ENCODE data around the gene YBX1.
"Not testable (repeated sequence)": the region's sequence is repeated elsewhere in the genome, so short reads cannot be mapped to it uniquely, and the experiment has no call there.

Gene YBX1

DNA sequence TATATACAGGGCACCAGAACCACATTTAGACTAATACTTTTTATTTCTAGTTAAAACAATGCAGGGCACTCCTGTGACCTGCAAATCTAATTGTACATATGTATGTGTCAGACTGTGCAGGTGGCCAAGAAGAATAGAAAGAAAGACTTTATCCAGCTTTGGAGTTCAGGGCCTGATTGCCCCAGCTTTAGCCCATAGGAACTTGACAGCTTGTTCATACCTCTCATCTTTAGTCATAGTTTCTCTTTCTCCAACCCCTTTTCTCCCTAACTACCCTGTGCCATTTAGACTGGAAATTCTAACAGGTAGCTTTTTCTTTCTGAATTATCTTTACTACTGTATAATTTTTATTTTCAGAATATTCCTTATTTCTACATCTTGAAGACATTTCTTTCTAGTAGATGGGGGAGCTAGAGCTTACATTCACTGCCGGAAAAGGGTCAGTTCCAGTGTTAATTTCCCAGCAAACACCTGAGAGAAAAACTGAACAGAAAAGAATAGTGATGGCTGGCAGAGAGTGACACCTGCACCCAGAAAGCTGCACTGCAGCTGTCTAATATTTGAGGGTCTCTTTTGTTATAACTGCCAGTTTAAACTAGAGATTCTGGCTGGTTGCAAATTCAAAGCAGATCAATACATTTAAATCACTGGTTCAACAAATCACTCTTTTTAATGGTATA is 8.4 kb downstream of the YBX1 start:
- no peak for DNase-seq

DNA sequence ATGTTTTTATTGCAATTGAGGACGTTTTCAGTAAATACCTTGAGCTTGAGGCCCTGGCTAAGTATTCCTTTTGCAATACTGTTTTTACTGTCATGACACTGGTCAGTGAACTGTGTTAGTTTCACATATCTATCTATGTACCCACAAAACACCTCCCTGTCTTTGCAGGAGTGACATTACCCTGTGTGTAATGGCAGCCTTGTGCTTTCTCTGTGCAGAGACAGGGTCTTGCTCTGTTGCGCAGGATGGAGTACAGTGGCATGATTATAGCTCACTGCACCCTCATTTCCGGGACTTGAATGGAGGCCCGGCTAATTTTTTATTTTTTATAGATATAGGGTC is 8.9 kb downstream of the YBX1 start:
- DNase-seq = no peak

DNA sequence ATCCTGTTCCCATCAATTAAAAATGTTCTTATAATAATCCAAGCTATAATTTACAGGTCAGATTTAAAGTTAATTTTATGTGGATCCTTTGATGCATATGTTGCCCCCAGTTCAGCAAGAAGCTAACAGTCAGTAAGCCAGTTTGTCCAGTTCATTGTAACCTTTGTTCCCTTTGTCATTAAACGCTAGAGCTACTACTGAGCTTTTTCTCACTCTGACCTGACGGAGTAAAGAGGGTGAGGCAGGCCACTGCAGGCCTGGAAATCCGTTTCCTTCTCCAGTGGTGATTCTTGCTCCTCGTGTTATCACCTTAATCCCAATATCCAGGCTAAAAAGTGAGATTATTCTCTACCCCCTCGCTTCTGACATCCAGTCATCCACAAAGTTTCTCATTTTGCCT is 10.2 kb downstream of the YBX1 start:
- DNase-seq = no peak

DNA sequence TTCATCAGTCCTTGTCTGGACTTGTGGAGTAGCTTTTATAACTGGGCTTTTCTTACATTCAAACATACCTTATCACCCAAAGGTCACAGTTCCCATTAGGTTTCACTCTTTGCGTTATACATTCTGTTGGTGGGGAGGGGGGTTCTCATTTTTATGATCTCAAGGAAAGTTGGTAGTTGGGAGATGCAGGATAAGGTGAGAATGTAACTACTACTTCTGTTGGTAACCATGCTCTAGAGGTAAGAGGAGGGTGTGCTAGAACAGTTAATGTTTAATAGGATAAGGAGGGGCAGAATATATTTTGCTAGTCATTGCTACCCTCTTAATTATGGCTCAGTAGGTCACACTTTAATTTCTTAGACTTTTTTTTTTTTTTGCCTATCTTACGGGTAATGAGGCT is 10.7 kb downstream of the YBX1 start:
- no peak for DNase-seq

DNA sequence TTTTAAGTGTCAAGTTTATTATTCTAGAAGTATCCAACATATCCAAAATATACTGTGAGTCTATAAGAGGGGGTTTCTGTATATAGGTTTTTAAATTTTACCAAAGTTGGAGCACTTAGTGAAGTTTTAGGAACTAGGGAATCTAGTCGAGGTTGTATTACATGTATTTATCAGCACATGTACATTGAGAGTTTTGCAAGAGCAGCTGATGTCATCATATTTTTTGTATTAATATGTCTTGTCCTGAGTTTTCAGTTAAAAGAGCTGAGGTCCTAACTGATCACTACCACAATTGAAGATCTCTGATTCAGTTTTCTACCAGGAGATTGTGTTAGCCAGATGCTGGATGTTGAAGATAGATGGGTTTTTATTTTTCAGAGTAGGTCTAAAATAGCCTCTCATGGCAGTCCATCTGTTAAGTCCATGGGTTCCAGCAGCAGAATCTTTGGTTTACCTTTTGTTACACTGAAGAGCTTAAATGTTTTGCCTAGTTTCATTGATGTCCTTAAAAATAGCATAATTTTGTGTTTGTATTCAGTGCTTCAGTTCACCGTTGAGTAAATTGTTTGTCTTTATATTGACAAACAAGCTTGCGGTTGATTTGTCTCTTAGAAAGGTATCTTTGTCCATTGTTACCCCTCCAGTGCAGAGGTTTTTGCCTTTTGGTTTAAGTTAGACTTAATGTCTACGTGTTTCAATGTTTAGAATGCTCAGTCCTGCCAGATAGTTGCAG is 16.0 kb downstream of the YBX1 start:
- no peak for DNase-seq

DNA sequence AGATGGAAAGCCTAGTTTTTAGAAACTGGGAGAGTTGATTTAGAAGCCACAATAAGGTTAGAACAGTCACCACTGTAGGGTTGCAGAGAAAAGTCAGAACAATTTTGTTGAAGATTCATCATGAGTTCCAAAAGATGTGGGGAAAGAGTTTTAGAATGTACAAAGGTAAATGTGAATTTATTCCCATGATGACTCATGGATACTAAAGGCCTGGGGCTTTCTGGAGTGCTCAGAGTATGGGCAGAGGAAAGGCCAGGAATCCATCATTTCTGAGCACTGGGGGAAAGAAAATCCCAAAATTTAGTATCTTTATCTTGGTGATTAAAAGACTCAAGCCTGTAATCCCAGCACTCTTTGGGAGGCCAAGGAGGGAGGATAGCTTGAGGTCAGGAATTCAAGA is 17.8 kb downstream of the YBX1 start:
- no peak for DNase-seq

DNA sequence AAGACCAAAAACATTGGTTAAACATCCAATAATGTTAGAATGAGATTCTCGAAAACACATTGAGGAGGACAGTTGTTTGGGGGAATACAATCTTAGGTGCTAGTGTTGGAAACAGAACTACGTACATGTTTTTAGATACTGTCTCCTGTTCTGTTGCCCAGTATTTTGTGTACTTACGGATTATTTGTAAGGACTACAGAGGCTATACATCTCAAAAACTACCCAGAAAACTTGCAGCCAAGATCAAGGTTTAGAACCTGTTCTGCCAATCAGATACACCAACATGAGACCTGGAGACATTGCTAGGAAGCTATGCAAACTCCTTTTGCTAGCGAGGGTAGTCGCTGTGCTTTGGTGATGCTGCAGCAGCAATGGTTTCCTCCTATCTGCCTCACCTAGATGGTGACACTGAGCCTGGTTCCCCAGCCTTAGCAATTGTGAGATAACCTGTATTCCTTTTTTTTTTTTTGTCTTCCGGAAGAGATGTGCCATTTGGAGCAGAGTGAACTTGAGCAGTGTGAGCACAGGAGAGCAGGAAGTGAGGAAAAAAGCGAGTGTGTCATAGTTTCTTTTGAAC is 21.8 kb downstream of the YBX1 start:
- no peak for DNase-seq

DNA sequence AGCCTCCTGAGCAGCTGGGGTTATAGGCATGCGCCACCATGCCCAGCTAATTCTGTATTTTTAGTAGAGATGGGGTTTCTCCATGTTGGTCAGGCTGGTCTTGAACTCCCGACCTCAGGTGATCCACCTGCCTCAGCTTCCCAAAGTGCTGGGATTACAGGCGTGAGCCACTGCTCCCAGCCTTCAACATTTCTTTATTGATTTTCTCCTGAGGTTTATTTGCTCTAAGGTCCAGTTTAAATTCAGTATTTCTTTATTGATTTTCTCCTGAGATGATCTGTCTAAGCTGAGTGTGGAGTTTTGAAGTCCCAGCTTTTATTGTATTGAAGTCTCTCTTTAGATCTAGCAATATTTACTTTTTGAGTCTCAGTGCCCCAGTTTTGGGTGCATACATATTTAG is 30.6 kb downstream of the YBX1 start:
- DNase-seq = not testable (repeated sequence)

DNA sequence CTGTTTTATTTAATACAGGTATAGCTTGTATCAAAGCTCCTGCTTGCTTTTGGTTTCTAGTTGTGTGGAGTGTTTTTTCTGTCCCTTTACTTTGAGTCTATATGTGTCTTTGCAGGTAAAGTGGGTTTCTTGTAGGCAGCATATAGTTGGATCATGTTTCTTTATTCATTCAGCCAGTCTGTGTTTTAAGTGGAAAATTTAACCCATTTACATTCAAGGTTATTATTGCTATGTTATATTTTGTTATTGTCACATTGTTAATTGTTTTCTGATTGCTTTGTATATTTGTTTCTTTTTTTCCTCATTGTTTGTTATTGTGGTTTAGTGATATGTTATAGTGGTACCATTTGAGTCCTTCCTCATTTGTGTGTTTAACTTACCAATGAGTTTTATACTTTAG is 31.1 kb downstream of the YBX1 start:
- no peak for DNase-seq

DNA sequence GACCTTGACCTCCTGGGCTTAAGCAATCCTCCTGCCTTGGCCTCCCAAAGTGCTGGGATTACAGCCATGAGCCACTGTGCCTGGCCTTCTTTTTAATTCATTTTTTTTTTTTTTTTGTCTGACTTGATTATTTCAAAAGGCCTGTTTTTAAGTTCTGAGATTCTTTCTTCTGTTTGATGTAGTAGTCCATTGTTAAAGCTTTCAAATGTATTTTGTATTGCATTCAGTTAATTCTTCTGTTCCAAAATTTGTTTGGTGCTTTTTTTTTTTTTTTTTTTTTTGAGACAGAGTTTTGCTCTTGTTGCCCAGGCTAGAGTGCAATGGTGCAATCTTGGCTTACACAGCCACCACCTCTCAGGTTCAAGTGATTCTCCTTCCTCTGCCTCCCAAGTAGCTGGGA is 32.2 kb downstream of the YBX1 start:
- not testable (repeated sequence) for DNase-seq

DNA sequence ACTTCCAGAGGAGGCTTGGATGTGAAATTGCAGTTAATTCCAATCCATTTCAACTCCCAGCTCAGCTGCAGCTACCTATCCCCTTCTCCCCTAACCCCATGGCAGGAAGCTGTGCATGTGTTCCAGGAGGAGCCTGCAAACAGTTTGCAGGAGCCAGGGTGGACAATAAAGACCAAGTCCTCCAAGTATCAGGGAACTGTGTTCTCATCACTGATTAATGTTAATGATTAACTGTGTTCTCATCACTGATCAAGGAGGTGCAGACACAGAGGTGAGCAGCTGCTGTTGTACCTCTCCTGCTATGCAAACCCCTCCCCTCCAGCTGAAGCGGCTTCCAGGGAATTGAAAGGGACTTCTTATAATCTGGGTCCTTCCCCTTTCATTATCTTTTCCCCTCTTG is 38.6 kb downstream of the YBX1 start:
- DNase-seq = no peak

DNA sequence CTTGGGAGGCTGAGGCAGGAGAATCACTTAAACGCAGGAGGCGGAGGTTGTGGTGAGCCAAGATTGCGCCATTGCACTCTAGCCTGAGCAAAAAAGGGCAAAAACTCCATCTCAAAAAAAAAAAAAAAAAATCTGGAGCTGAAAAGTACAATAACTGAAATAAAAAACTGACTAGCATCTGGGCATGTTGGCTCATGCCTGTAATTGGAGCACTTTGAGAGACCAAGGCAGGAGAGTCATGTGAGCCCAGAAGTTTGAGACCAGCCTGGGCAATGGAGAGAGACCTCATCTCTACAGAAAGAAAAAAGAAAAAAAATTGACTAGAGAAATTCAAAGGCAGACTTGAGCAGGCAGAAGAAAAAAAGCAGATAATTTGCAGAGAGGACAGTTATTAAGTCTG is 39.7 kb downstream of the YBX1 start:
- no peak for DNase-seq

DNA sequence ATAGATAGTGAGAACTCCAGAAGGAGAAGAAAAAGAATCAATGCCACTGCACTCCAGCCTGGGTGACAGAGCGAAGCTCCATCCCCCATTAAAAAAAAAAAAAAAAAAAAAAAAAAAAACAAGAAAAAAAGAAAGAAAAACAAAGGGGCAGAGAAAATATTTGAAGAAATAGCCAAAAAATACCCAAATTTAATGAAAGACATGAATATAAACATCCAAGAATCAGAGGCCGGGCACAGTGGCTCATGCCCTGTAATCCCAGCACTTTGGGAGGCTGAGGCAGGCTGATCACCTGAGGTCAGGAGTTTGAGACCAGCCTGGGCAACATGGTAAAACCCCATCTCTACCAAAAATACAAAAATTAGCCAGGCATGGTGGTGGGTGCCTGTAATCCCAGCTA is 40.2 kb downstream of the YBX1 start:
- DNase-seq = not testable (repeated sequence)

DNA sequence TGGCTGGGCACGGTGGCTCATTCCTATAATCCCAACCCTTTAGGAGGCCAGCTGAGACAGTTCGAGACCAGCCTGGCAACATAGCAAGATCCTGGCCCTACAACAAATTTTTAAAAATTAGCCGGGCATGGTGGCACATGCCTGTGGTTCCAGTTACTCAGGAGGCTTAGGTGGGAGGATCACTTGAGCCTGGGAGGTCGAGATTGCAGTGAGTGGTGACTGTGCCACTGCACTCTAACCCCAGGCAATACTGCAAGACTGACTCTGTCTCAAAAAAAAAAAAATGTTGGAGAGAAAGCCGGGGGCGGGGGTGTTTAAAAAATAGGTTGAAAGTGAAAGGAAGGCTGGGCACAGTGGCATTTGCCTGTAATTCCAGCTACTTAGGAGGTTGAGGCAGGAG is 41.3 kb downstream of the YBX1 start:
- no peak for DNase-seq

DNA sequence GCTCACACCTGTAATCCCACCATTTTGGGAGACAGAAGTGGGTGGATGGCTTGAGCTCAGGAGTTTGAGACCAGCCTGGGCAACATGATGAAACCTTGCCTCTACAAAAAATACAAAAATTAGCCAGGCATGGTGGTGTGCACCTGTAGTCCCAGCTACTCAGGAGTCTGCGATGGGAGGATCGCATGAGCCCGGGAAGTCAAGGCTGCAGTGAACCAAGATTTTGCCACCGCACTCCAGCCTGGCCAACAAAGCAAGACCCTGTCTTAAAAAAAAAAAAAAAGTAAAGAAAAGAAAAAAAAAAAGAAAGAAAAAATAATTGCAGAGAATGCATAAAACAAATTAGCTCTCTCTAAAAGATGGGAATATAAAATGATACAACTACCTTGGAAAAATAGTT is 43.6 kb downstream of the YBX1 start:
- not testable (repeated sequence) for DNase-seq

DNA sequence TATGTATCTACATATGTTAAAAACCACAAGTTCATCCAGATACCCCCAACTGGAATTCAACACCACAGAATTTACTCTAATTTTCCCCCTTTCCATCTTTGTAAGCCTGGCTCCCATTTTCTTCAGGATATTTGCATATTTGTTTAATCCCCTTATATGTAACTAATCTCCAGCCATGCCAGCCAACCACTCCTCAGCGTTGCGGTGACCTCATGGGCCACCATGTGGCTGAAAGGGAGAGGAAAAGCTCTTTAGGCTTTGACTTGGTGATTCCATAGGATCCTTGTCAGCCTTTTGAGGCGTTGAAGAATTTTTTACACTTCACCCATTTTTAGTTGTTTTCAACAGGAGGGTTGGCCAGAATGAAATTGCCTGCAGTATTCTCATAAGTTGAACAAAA is 47.8 kb downstream of the YBX1 start:
- no peak for DNase-seq

DNA sequence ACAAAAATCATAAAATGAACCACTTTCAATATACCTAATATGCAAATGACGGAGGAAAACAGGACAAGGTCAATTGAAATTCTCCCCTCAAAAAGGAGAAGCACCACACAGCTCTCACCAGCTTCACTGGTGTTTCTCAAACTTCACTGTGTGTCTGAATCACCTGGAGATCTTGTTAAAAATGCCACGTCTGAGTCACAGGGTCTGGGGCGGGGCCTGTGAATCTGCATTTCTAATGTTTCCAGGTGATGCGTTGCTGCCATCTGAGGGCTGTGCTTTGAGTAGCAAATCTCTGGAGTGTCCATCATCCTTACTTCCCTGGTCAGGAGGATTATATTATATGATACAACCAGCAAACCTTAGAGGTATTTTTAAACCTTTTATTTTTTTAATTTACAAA is 48.8 kb downstream of the YBX1 start:
- peak in 1 of 2 experiments; percentile 8 for DNase-seq

DNA sequence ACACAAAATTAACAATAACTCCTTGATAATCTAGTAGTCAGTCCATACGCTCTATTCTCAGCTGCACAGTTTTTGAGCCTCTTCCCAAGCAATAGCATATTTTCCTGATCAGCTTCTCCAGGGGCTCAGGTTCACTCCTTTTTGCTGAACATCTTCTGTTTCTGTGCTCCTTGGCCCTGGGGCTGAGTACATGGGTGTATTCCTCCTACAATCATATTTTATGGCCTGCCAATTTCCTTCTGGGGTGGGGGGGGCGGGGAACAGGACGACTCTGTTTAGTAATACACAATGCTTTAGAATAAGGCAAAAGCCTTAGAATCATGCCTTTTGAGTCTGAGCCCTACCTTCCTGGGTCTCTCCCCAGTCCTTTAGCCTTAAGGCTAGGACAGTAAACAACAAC is 49.4 kb downstream of the YBX1 start:
- DNase-seq = no peak

DNA sequence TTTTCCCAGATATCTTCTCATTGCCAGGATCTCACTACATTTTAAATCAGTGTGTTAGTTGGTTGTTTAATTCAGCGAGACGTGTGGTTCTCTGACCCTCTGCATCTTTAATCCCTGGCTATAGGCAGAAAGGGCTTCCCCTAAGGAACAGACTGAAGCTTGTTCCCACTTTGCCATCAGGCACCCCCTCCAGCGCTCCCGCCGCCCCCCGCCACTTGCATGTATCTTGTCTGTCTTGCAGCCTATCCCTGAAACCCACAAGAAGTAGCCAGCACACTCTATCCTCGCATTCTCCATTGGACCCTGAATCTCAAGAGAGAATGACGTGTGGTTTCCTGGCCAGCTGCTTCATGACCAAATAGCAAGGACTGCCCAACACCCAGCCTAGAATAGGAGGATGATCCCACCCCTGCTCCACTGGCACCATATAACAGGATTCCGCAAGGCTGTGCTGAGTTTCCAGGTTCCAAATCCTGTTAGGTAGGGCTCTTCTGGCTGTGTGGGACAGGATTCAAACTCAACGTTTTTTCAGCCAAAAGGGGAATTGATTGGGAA is 50.0 kb downstream of the YBX1 start:
- no peak for DNase-seq

DNA sequence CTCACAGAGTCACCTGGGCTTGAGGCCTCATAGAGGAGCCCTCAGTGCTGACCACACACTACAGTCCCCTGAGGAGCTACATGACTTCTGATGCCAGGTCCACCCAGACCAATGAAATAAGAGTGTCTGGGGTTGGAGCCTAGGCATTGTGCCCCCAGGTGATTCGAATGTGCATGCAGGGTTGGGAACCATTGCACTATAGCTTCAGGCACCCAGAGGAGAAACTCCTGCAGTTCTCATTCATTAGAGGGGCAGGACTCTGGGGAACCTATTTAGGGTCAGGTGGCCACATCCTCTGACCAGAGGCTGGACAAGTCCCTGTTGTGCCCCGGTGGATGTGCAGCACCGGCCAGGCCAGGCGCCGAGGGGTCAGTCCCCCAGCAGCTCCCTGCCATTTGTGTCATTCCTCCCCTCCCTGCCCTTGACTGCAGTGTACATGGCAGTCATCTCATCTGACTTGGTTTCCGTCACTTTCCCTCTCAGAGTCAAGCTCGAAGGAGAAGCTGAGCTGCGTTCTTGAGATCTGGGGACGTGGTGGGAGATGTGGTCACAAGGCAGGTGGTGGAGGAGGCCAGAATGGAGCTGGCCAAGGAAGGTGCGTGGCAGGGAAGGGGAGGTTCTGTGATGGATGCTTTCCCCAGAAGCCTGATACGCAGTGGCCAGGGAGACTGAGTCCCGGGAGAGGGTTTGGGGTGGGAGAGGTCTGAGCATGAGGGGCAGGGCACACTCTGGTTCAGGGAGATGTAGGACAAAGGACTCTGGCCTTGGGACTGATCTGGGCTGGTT is 51.4 kb downstream of the YBX1 start:
- no peak for DNase-seq

DNA sequence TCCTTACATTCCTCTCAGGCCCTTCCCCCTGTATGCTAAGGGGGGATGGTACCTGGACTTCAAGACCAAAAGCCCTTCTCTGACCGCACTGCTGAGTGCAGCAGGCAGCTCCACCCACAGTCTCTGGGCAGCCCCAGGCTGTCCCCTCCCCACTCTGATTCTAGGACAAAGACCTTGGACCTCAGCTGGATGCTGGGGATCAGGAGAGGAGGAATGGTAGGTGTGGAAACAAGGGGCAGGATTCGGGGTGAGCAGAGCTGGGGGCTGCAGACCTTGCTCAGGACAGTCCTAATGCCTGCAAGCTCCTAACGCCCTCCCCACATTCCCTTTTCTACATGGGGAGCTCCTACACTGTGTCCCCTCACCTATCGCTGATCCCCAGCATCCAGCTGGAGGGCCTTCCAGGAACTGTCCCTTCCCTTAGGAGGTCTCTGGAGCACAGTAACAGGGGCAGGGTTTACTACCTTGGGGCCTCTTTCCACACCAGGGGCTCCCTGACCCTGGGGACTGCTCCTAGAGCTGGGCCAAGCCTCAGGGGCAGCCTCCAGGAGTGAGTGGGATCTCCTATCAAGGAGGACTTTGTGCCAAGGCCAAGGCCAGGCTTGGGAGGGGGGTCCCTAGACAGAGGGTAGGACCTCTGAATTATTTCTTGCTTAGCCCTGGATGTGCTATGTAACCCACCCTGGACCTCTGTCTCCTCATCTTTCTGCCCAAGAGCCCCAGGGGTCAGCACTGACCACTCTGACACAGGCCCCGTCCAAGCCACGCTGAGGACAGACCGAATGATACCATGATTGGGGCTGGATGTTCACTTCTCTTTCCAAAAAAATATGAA is 52.2 kb downstream of the YBX1 start:
- DNase-seq = no peak

DNA sequence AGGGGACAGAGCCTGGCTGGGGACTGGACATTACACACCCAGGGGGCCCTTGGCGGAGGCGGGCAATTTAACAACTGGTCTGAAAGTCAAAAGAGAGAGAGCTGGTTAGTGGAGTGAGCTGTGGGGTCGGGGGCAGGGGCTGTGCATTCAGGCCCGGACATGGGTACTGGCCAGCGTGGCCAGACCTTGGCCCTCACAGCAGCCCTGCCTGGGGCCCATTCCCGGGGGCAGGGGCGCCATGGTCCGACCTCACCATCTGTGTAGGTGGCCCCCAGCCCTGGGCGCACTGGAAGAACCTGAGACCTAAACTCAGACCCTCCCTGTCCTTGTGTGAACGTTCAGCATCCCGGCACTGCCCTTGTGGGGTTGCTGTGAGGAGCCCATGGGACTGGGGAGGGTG is 52.8 kb downstream of the YBX1 start:
- DNase-seq = no peak
